ENCODE data around the gene CNTRL. TPM values are rescaled to one million over a fixed set of nuclear protein-coding genes. Genes with fewer than 3 reads are reported as not detected.

Gene CNTRL
- total RNA-seq, 2 donors from 2014 or later, result 6.1 to 9.2 TPM

GRCh38 chr9:121192518-121192917 lies 117.8 kb downstream of the CNTRL start:
- intact Hi-C loops (cut with DNase I, micrococcal nuclease), result no loop called here
- DNase-seq (no peak), ATAC-seq (no peak)

DNA sequence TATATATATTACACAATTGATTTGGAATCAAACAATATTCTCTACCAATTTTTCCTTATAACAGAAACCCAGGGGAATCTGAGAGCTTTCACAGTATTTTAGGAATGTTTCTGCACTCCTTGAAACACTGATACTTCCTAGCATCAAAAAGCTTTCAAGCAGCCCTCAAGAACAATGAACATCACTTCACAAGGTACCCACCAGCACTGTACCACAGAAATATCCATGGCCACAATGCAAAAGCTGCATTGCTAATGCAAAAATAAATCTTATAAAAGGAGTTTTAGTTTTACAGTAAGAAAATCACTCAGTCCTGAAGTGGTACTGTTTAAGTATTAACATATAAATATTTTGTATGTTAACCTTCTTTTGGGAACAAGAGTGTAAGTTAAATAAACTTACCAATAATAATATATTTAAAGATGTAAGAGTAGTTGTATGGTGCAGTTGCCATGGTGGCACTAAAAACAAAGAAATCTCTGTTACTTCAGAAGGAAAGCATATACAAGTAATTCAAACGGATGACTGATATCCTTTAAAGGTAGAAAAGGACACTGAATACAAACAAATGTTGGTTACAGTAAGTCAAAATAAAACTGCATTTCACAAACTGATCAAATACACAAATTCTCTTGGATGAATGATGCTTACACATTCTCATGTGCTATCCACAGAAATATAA lies 118.3 kb downstream of the CNTRL start:
- ATAC-seq, result no peak
- DNase-seq, result no peak
- intact Hi-C loops (cut with DNase I, micrococcal nuclease), result no loop called here

- intact Hi-C loops (cut with DNase I, micrococcal nuclease), result no loop called here
- no peak for ATAC-seq
- no peak for DNase-seq
Measured at GRCh38 chr9:121194730-121195129, 120.0 kb downstream of the CNTRL start.

DNA sequence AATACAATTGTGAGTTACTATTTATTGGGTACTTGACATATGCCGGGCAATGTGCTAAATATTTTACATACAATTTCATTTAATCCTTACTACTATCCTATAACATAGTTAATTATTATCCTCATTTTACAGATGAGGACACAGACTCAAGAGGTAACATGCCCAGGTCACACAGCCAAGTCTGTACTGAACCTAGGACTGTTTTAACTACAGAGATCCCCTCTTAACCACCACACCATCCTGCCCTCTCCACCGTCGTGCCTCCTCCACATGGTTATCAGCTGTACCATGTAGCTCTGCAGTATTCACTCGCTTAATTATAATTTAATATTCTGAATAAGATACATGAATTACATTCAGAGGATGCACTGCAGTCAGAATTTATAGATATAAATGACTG lies 121.6 kb downstream of the CNTRL start:
- ATAC-seq, result no peak
- intact Hi-C loops (cut with DNase I, micrococcal nuclease), result no loop called here
- no peak for DNase-seq

DNA sequence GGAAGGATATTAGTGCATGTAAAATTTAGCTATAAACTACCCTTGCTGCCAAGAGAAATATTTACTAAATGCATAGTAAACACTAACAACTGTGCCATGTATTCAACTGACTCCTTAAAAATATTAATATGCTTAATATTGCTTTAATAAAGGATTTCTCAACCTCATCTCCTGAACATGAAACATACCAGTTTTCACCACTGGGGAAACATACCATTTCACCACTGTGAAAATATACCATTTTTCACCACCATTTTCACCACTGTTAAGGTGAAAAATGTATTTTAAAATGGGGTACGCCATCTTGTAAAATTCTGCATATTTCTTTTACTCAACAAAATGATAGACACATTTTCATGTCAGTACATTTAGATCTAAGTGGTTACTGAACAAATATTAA lies 122.4 kb downstream of the CNTRL start:
- intact Hi-C loops (cut with DNase I, micrococcal nuclease), result no loop called here
- no peak for DNase-seq
- no peak for ATAC-seq

GRCh38 chr9:121198512-121199042 lies 123.8 kb downstream of the CNTRL start:
- intact Hi-C loops (cut with DNase I, micrococcal nuclease), result no loop called here
- ATAC-seq (no peak), DNase-seq (no peak)

DNA sequence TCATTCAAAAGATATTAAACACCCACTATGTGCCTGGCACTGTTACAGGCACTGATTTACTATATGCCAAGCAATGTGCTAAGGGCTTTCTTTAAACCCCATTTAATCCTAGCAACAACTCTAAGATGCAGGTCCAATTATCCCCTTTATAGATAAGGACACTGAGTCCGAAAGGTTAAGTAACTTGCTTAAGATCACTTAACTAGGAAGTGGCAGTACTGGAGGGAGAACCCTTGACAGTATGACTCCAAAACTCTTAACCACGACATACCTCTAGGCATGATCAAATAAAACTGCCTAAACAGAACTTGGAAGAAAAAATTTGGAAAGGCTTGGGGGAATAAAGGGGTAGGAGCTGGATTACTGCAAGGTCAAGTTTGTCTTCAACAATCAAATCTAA lies 125.2 kb downstream of the CNTRL start:
- DNase-seq, result no peak
- no peak for ATAC-seq

GRCh38 chr9:121200356-121200755 lies 125.6 kb downstream of the CNTRL start:
- intact Hi-C loops (cut with DNase I, micrococcal nuclease), result no loop called here
- DNase-seq (peak in 1 of 2 donors; percentile 22), ATAC-seq (peak; percentile 55)

More for the DNA sequence above, 125.2 kb downstream of the CNTRL start:
- intact Hi-C loops (cut with DNase I, micrococcal nuclease), result no loop called here

DNA sequence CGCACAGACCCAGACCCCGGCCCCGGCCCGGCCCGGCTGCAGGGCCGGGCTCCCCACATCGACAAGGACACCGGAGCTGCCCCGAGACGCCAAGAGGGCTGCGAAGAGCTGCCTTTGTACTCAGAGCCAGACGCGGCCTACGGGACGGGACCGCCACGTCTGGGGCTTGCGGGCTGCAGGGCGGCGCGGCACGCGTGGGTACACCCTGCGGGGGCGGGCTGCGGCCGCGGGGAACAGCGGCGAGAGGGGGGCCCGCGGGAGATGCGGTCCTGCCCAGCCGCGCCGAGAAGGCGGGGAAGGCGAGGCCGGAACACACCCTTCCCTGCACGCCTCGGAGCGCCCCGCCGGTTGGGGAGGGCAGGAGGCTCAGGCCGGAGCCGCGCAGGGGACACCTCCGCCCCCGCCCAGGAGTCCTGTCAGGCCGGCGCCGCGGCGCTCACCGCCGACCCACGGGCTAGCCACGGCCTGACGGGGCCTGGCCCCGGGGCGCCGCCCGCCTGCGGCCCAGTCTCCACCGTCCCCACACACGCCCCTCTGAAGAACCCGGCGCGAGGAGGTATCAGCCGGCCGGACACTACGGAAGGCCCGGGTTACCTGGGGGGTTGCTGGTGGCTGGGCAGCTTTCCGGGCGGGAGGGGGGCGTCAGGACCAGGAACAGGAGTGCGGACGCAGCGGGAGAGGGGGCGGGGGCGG lies 126.4 kb downstream of the CNTRL start:
- ATAC-seq (peak; percentile 65), DNase-seq (peak; percentile 38 to 63)
- intact Hi-C loops (cut with DNase I, micrococcal nuclease), result no loop called here

GRCh38 chr9:121201738-121202533 lies 127.2 kb downstream of the CNTRL start, which contains the start of gene RAB14:
Gene RAB14 (minus strand): TSS chr9:121201869. CDS start chr9:121193412, 8,457 bp downstream.
- intact Hi-C loops (cut with DNase I, micrococcal nuclease), result no loop called here
- ATAC-seq, result peak; percentile 86
- DNase-seq, result peak; percentile 99 to 100

DNA sequence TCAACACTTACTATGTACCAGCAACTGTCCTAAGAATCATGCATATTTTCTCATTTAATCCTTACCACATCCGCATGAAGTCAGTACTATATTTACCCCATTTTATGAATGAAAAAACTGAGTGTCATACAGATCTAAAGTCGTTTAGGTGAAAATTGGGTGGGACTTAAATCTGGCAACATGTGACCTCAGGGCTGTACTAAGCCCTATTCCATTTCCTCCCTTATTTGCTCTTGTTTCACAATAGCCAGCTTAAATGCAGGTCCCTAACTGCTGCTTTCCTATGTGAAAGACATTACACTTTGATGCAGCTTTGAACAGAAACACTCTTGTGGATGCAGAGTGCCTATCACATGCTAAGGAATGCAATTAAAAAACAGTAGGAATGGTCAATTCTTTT lies 129.4 kb downstream of the CNTRL start:
- DNase-seq (no peak), ATAC-seq (no peak)
- intact Hi-C loops (cut with DNase I, micrococcal nuclease), result no loop called here

GRCh38 chr9:121204611-121205010 lies 129.9 kb downstream of the CNTRL start:
- no peak for ATAC-seq
- DNase-seq, result no peak

DNA sequence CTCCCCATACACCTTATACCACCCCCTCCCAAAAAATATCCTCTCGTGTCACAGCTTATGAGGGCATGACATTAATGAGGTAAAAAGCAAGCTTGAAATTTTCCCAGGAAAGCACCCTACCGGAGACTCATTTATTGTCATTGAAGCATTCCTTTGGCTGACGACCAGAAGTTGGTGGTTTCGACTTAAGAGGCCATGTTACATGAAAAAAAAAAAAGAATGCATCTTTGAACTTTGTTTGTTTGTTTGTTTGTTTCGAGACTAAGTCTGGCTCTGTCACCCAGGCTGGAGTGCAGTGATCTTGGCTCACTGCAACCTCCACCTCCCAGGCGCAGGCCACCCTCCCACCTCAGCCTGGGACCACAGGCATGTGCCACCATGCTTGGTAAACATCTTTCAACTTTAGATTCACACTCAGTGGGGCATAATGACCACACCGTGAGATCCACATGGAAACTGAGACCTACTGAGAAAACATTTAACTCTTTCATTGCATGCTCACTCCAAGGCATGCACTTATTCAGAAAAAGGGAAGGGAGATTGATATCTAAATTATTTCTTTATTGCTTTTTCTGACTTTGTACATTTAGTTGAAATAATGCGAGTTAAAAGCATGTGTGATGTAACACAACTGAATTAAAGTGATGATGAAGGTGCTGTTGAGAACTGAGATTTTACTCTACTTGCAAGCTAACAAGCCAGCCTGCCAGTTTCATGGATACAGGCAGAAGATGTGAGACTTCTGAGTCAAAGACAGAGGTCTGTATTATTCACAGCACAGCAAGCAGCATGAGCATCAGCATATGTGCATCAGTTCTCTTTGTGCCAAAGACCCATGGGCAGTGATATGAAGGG lies 132.0 kb downstream of the CNTRL start:
- no peak for ATAC-seq
- intact Hi-C loops (cut with DNase I, micrococcal nuclease), result no loop called here
- no peak for DNase-seq

More at GRCh38 chr9:121204611-121205010, 129.9 kb downstream of the CNTRL start:
- intact Hi-C loops (cut with DNase I, micrococcal nuclease), result no loop called here

DNA sequence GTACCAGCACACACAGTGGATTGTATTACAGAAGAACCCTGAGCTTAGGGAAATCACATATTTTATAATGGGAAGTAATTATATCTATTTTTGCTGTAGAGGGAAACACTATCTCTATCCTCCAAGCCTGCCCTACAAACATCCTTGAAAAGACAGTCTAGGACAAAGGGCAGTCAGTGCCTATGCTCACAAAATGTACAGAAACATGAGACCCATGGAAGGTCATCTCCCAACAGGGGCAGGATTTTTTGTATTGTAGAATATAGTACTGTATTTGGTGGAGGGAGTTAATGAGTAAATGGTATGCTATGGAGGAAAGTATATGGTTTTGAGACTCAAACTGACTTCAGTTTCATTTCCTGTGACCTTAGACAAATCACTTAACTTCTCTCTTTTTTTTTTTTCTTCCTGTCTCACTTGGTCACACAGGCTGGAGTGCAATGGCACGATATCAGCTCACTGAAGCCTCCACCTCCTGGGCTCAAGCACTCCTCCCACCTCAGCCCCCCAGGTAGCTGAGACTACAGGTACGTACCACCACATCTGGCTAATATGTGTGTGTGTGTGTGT lies 132.7 kb downstream of the CNTRL start:
- DNase-seq, result no peak
- ATAC-seq, result no peak
- intact Hi-C loops (cut with DNase I, micrococcal nuclease), result no loop called here

DNA sequence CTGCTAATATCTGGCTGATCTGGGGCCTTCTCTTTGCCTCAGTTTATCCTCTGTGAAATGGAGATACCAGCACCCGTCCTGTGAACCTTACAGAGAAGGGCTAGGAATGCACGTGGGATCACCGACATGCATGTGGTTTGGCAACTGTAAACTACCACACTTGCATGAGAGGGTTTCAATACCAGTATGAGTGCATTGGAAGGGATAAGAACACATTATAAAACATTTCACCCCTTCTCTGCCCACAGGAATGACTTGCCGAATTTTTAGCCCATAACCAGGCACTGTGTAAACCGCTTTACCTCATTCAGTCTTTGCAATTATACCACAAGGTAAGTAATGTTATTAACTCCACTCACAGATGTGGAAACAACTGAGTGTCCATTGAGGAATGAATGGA lies 135.8 kb downstream of the CNTRL start:
- ATAC-seq, result no peak
- intact Hi-C loops (cut with DNase I, micrococcal nuclease), result loop anchor here in 1 of 2 donors (5.0 kb wide), 2 partner anchors 107 to 172 kb away; no protein-coding TSS in a partner anchor
- DNase-seq, result no peak

- ATAC-seq (peak; percentile 99), DNase-seq (peak; percentile 82 to 91)
- intact Hi-C loops (cut with DNase I, micrococcal nuclease), result loop anchor here in 1 of 2 donors (5.0 kb wide), 2 partner anchors 104 to 169 kb away; no protein-coding TSS in a partner anchor
Measured at GRCh38 chr9:121213136-121213806, 138.5 kb downstream of the CNTRL start.

DNA sequence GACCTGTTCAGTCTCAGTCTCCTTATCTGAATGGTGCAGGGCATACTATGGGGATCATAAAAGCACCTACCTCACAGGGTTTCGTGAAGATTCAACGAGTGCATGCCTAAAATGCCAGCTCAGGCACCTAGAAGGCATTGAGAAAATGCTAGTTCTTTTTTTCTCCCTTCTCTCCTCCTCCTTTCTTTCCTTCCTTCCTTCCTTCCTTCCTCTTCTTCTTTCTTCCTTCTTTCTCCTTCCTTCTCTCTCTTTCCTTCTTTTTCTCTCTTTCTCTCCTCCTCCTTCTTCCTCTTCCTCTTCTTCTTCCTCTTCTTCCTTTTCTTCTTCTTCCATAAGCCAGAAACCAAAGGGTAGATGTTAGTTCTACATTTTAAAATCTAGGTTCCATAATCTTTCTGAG lies 139.2 kb downstream of the CNTRL start:
- ATAC-seq (no peak), DNase-seq (no peak)
- intact Hi-C loops (cut with DNase I, micrococcal nuclease), result loop anchor here in 1 of 2 donors (5.0 kb wide), 2 partner anchors 103 to 168 kb away; no protein-coding TSS in a partner anchor
